ENCODE measurements around the gene PDSS1. TPM values are rescaled to one million over a fixed set of nuclear protein-coding genes. Genes with fewer than 3 reads are reported as not detected.

The PDSS1 gene
- polyA plus RNA-seq, 1 of the 3 experiments (the other 2 are of a cell fraction): 14.9 TPM

GRCh38 chr10:26662864-26663263 is 34.6 kb upstream of the PDSS1 start:
- Histone ChIP-seq H3K79me2 (ENCODE audit: insufficient read depth) (no peaks in the 10 kb centered on the region), H2AFZ (ENCODE audit: low read depth) (no peak overlapping the region), H3K36me3 (replicated peaks in 1 of 2; ENCODE audit: control insufficient read depth in 1 of 2, insufficient read depth in 2 of 2, low read length in 1 of 2) (no peaks in the 10 kb centered on the region), H3K9me3 (no peaks in the 10 kb centered on the region), H3K27me3 (ENCODE audit: insufficient read depth) (no peaks in the 10 kb centered on the region), H3F3A (replicated peaks; ENCODE audit: insufficient read depth) (no peaks in the 10 kb centered on the region), H3K4me2 (no peak overlapping the region), H3K9me2 (no peaks in the 10 kb centered on the region), H3K4me1 (ENCODE audit: control insufficient read depth in 1 of 2, insufficient read depth in 2 of 2, low read depth in 1 of 2, low read length in 1 of 2) (no peaks in the 10 kb centered on the region), H3K9ac (no peak overlapping the region), H4K20me1 (ENCODE audit: insufficient read depth) (no peaks in the 10 kb centered on the region), H3K4me3 (ENCODE audit: low read depth in 2 of 2, low read length in 1 of 2) (no peak overlapping the region), H3K27ac (ENCODE audit: low read depth in 2 of 2, low read length in 1 of 2) (no peak overlapping the region)
- ChIA-PET CTCF (no interaction called here), POLR2A (no interaction called here)
- WGBS (ENCODE audit: low lambda C conversion rate): 10% methylated on average over 2 of the region's 2 CpGs
- no peak for DNase-seq
- TF ChIP-seq GATA2 (CRISPR knock-in tag; IDR thresholded peaks at IDR 0.05) (no peak), NRF1 (IDR thresholded peaks at IDR 0.05; ENCODE audit: low read depth, low read length) (no peak)

GRCh38 chr10:26665080-26666048 is 32.1 kb upstream of the PDSS1 start:
- Histone ChIP-seq H3K9me2 (no peaks in the 10 kb centered on the region), H3K9ac (no peak overlapping the region), H3K27me3 (ENCODE audit: insufficient read depth) (no peaks in the 10 kb centered on the region), H3K4me1 (ENCODE audit: control insufficient read depth in 1 of 2, insufficient read depth in 2 of 2, low read depth in 1 of 2, low read length in 1 of 2) (no peaks in the 10 kb centered on the region), H3K9me3 (no peaks in the 10 kb centered on the region), H3K79me2 (ENCODE audit: insufficient read depth) (no peaks in the 10 kb centered on the region), H2AFZ (ENCODE audit: low read depth) (no peak overlapping the region), H3F3A (replicated peaks; ENCODE audit: insufficient read depth) (no peaks in the 10 kb centered on the region), H3K4me2 (no peak overlapping the region), H3K27ac (ENCODE audit: low read depth in 2 of 2, low read length in 1 of 2) (no peak overlapping the region), H3K4me3 (ENCODE audit: low read depth in 2 of 2, low read length in 1 of 2) (no peak overlapping the region), H3K36me3 (replicated peaks in 1 of 2; ENCODE audit: control insufficient read depth in 1 of 2, insufficient read depth in 2 of 2, low read length in 1 of 2) (no peaks in the 10 kb centered on the region), H4K20me1 (ENCODE audit: insufficient read depth) (no peaks in the 10 kb centered on the region)
- no peak for TF ChIP-seq TEAD4 (IDR thresholded peaks at IDR 0.05; ENCODE audit: borderline replicate concordance, insufficient read depth)
- no peak for TF ChIP-seq RFX5 (IDR thresholded peaks at IDR 0.05; ENCODE audit: low read length)
- TF ChIP-seq FOSL2 (IDR thresholded peaks at IDR 0.05; ENCODE audit: borderline replicate concordance, low read depth): no peak
- no peak for TF ChIP-seq RXRA (IDR thresholded peaks at IDR 0.05; ENCODE audit: borderline replicate concordance, low read depth)
- DNase-seq: no peak
- CTCF ChIA-PET: interaction anchor here (0.7 to 0.9 kb wide), 2 partner anchors 196 to 216 kb away, joined by 3 read pairs; no protein-coding TSS in a partner anchor
- whole genome bisulfite sequencing (ENCODE audit: low lambda C conversion rate): 39% methylated on average over 7 of the region's 7 CpGs
- POLR2A ChIA-PET: no interaction called here

GRCh38 chr10:26675873-26676257 is 21.6 kb upstream of the PDSS1 start:
- POLR2A ChIA-PET: no interaction called here
- WGBS (ENCODE audit: low lambda C conversion rate): 100% methylated on average over 1 of the region's 1 CpG

More at GRCh38 chr10:26675873-26676257, 21.6 kb upstream of the PDSS1 start:
- Histone ChIP-seq H3K9ac (no peak overlapping the region), H3K27me3 (ENCODE audit: insufficient read depth) (no peaks in the 10 kb centered on the region), H3F3A (replicated peaks; ENCODE audit: insufficient read depth) (no peaks in the 10 kb centered on the region), H4K20me1 (ENCODE audit: insufficient read depth) (no peaks in the 10 kb centered on the region), H3K9me3 (no peaks in the 10 kb centered on the region), H3K4me3 (ENCODE audit: low read depth in 2 of 2, low read length in 1 of 2) (no peak overlapping the region), H3K9me2 (no peaks in the 10 kb centered on the region), H3K36me3 (replicated peaks in 1 of 2; ENCODE audit: control insufficient read depth in 1 of 2, insufficient read depth in 2 of 2, low read length in 1 of 2) (no peaks in the 10 kb centered on the region), H2AFZ (ENCODE audit: low read depth) (no peak overlapping the region), H3K27ac (ENCODE audit: low read depth in 2 of 2, low read length in 1 of 2) (no peak overlapping the region), H3K79me2 (ENCODE audit: insufficient read depth) (no peaks in the 10 kb centered on the region), H3K4me2 (no peak overlapping the region), H3K4me1 (ENCODE audit: control insufficient read depth in 1 of 2, insufficient read depth in 2 of 2, low read depth in 1 of 2, low read length in 1 of 2) (no peaks in the 10 kb centered on the region)
- CTCF ChIA-PET: no interaction called here
- no peak for DNase-seq
- TF ChIP-seq YY1 (IDR thresholded peaks at IDR 0.05; ENCODE audit: low read depth) (no peak), ZBTB33 (IDR thresholded peaks at IDR 0.05; ENCODE audit: borderline replicate concordance, low read depth) (no peak), SIN3A (IDR thresholded peaks at IDR 0.05; ENCODE audit: borderline replicate concordance, low read depth, low read length) (no peak), FOXJ3 (CRISPR knock-in tag; IDR thresholded peaks at IDR 0.05) (no peak), RXRA (IDR thresholded peaks at IDR 0.05; ENCODE audit: borderline replicate concordance, low read depth) (no peak), NRF1 (IDR thresholded peaks at IDR 0.05; ENCODE audit: low read depth, low read length) (no peak), MXI1 (IDR thresholded peaks at IDR 0.05; ENCODE audit: low read depth, low read length) (no peak), CHD2 (IDR thresholded peaks at IDR 0.05; ENCODE audit: low read length, partially characterized antibody) (no peak), POLR2AphosphoS5 (IDR thresholded peaks at IDR 0.05; ENCODE audit: low read depth, low read length) (no peak), GABPA (IDR thresholded peaks at IDR 0.05; ENCODE audit: low read depth) (no peak), NFIC (IDR thresholded peaks at IDR 0.05; ENCODE audit: borderline replicate concordance) (no peak), SMC3 (IDR thresholded peaks at IDR 0.05; ENCODE audit: low read depth, low read length) (no peak), IRF3 (IDR thresholded peaks at IDR 0.05; ENCODE audit: low read depth, low read length) (no peak)

Measured in SK-N-SH (cell line).